WTC11 (cell line): ENCODE results near the gene TMTC1. TPM values are rescaled to one million over a fixed set of nuclear protein-coding genes. Genes with fewer than 3 reads are reported as not detected.

Source experiments
- ATAC-seq: fragments of 200-7000 bp; cut with Tn5 transposase; 2 replicates; pipeline ENCODE4 v1.10.0; 2021; ENCODE audit warnings: mild to moderate bottlenecking, moderate library complexity
- CTCF ChIA-PET: fragments of 300-600 bp; sonication (Branson Sonifier 250); formaldehyde crosslinking; loops from one replicate; lab custom pipeline; 2021; ENCODE audit warnings: antibody characterized with exemption; lab: Charles Lee
- POLR2A ChIA-PET: fragments of 350-600 bp; sonication (Branson Sonifier 250); formaldehyde crosslinking; loops from one replicate; lab custom pipeline; 2021; ENCODE audit warnings: antibody characterized with exemption; lab: Charles Lee
- DNase-seq: peaks from one replicate; pipeline ENCODE4 v3.0.0; 2021; ENCODE audit warnings: low spot score
- H3K27ac Mint-ChIP-seq: 2 replicates; pipeline ENCODE4 v1.8.0; 2021; ENCODE audit warnings: mixed read lengths
- H3K27me3 Mint-ChIP-seq: 2 replicates; pipeline ENCODE4 v1.8.0; 2021; ENCODE audit warnings: low read depth, mild to moderate bottlenecking, moderate library complexity, mixed read lengths
- H3K36me3 Mint-ChIP-seq: 2 replicates; pipeline ENCODE4 v1.8.0; 2021; ENCODE audit warnings: mixed read lengths
- H3K4me1 Mint-ChIP-seq: 2 replicates; pipeline ENCODE4 v1.8.0; 2022; ENCODE audit warnings: mixed read lengths
- H3K4me3 Mint-ChIP-seq: 2 replicates; pipeline ENCODE4 v1.8.0; 2021; ENCODE audit warnings: mild to moderate bottlenecking, moderate library complexity, mixed read lengths
- H3K9me3 Mint-ChIP-seq: 2 replicates; pipeline ENCODE4 v1.8.0; 2021; ENCODE audit warnings: mixed read lengths
- CBFB ChIP-seq: sonication (generic); formaldehyde crosslinking; IDR thresholded peaks from 2 replicates; pipeline ENCODE4 v1.8.1; 2022; ENCODE audit warnings: mild to moderate bottlenecking, low read depth, missing genetic modification reagents
- ELF4 ChIP-seq: sonication (generic); formaldehyde crosslinking; IDR thresholded peaks from 2 replicates; pipeline ENCODE4 v1.8.1; 2022; ENCODE audit warnings: low read depth, mild to moderate bottlenecking, moderate library complexity, missing genetic modification reagents
- ESRRA ChIP-seq: sonication (generic); formaldehyde crosslinking; IDR thresholded peaks from 2 replicates; pipeline ENCODE4 v1.8.1; 2022; ENCODE audit warnings: mild to moderate bottlenecking, missing genetic modification reagents, borderline replicate concordance
- GRHL2 ChIP-seq: fragments of 250-450 bp; sonication (Bioruptor Pico); IDR thresholded peaks from 2 replicates; pipeline ENCODE4 v1.8.0; 2022; ENCODE audit warnings: mild to moderate bottlenecking, moderate library complexity; ENCODE audit not compliant: insufficient replicate concordance, severe bottlenecking
- HMGA2 ChIP-seq: fragments of 250-450 bp; sonication (Bioruptor Pico); IDR thresholded peaks from 2 replicates; pipeline ENCODE4 v1.4.0; 2021; ENCODE audit warnings: mild to moderate bottlenecking, moderate library complexity
- JUN ChIP-seq: sonication (generic); formaldehyde crosslinking; IDR thresholded peaks from 2 replicates; pipeline ENCODE4 v1.8.0; 2023; ENCODE audit warnings: mild to moderate bottlenecking, missing genetic modification reagents
- NR2C2 ChIP-seq: sonication (generic); formaldehyde crosslinking; IDR thresholded peaks from 2 replicates; pipeline ENCODE4 v1.8.0; 2022; ENCODE audit warnings: mild to moderate bottlenecking, missing genetic modification reagents
- RELA ChIP-seq: sonication (generic); formaldehyde crosslinking; IDR thresholded peaks from 2 replicates; pipeline ENCODE4 v1.8.1; 2022; ENCODE audit warnings: missing genetic modification reagents, mild to moderate bottlenecking, borderline replicate concordance
- RORB ChIP-seq: fragments of 250-450 bp; sonication (Bioruptor Pico); IDR thresholded peaks from 2 replicates; pipeline ENCODE4 v1.9.0; 2021; ENCODE audit warnings: mild to moderate bottlenecking
- SMAD3 ChIP-seq: sonication (generic); formaldehyde crosslinking; IDR thresholded peaks from 2 replicates; pipeline ENCODE4 v1.8.0; 2022; ENCODE audit warnings: missing genetic modification reagents, mild to moderate bottlenecking, borderline replicate concordance
- TEAD1 ChIP-seq: sonication (generic); formaldehyde crosslinking; IDR thresholded peaks from 2 replicates; pipeline ENCODE4 v1.8.0; 2022; ENCODE audit warnings: mild to moderate bottlenecking, missing genetic modification reagents
- TP53 ChIP-seq: sonication (generic); formaldehyde crosslinking; IDR thresholded peaks from 2 replicates; pipeline ENCODE4 v1.8.1; 2023; ENCODE audit warnings: mild to moderate bottlenecking, missing genetic modification reagents
- ZNF219 ChIP-seq: sonication (generic); formaldehyde crosslinking; IDR thresholded peaks from 2 replicates; pipeline ENCODE4 v1.8.0; 2023; ENCODE audit warnings: missing genetic modification reagents, mild to moderate bottlenecking, borderline replicate concordance
- ZNF263 ChIP-seq: sonication (generic); formaldehyde crosslinking; IDR thresholded peaks from 2 replicates; pipeline ENCODE4 v1.8.1; 2022; ENCODE audit warnings: low read depth, mild to moderate bottlenecking, moderate library complexity, missing genetic modification reagents
- ZNF532 ChIP-seq: fragments of 250-450 bp; sonication (Bioruptor Pico); IDR thresholded peaks from 2 replicates; pipeline ENCODE4 v1.9.0; 2021; ENCODE audit warnings: mild to moderate bottlenecking, borderline replicate concordance
- ZNF671 ChIP-seq: fragments of 250-450 bp; sonication (Bioruptor Pico); IDR thresholded peaks from 2 replicates; pipeline ENCODE4 v1.8.0; 2021; ENCODE audit warnings: mild to moderate bottlenecking
- total RNA-seq: library from RNA; stranded (reverse); gene quantifications from 3 replicates; pipeline ENCODE4 v1.2.3, GENCODE V29; 2021
- TF ChIP-seq, protein P1 (sequence below): fragments of 200-600 bp; IDR thresholded peaks from 2 replicates; pipeline ENCODE4 v1.8.0; 2022; ENCODE audit warnings: antibody characterized with exemption
- TF ChIP-seq, protein P2 (sequence below): sonication (generic); formaldehyde crosslinking; IDR thresholded peaks from 2 replicates; pipeline ENCODE4 v1.8.0; 2023; ENCODE audit warnings: missing genetic modification reagents
- TF ChIP-seq, protein P3 (sequence below): sonication (generic); formaldehyde crosslinking; IDR thresholded peaks from 2 replicates; pipeline ENCODE4 v1.8.0; 2023; ENCODE audit warnings: missing genetic modification reagents, mild to moderate bottlenecking, borderline replicate concordance
- TF ChIP-seq, protein P4 (sequence below): fragments of 250-450 bp; sonication (Bioruptor Pico); conservative IDR thresholded peaks from 2 replicates; pipeline ENCODE4 v1.9.0; 2021; ENCODE audit warnings: mild to moderate bottlenecking
- TF ChIP-seq, protein P5 (sequence below): sonication (generic); formaldehyde crosslinking; IDR thresholded peaks from 2 replicates; pipeline ENCODE4 v1.8.1; 2022; ENCODE audit warnings: mild to moderate bottlenecking, moderate library complexity, missing genetic modification reagents

The TMTC1 gene
- total RNA-seq, 1 experiment from 2014 or later, result 17.3 TPM

GRCh38 chr12:29653286-29653685, 130.5 kb downstream of the TMTC1 start (continued):
- TF ChIP-seq ELF4 (CRISPR knock-in tag) (no peak), ZNF532 (CRISPR knock-in tag) (no peak), TP53 (CRISPR knock-in tag) (no peak)
- TF ChIP-seq, all 79 proteins: peak for 0

DNA sequence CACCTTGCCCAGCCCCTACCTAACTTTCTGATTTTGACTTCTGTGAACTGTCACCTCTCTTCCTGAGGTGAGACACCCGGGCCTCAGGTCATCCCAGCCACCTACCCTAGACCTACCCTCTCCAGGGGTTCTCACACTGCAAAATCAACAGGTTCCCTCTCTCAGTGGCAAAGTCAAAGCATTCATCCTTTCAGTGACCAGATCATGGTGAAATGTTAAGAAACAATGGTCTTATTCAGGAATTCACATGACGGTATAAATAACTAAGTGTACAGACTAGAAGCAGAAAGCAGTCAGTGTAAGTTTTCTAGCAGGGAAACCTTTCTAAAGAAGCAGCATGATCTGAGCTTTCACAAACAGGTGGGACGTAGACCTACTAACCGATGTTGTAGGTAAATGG, 133.4 kb downstream of the TMTC1 start:
- Mint-ChIP-seq H3K27ac (no peak overlapping the region), H3K4me3 (no peak overlapping the region), H3K36me3 (peaks cover 5% of the 10 kb centered on the region; the same call in 1 of the 2 replicates), H3K27me3 (no peaks in the 10 kb centered on the region), H3K9me3 (no peaks in the 10 kb centered on the region), H3K4me1 (no peaks in the 10 kb centered on the region)
- CTCF ChIA-PET, result no interaction called here
- ATAC-seq, result no peak
- TF ChIP-seq ZNF219, result no peak
- TF ChIP-seq ZNF671 (CRISPR knock-in tag), result no peak
- TF ChIP-seq RELA (CRISPR knock-in tag), result no peak
- no peak for TF ChIP-seq GRHL2 (CRISPR knock-in tag)
- TF ChIP-seq CBFB (CRISPR knock-in tag), result no peak
- TF ChIP-seq, protein P1, sequence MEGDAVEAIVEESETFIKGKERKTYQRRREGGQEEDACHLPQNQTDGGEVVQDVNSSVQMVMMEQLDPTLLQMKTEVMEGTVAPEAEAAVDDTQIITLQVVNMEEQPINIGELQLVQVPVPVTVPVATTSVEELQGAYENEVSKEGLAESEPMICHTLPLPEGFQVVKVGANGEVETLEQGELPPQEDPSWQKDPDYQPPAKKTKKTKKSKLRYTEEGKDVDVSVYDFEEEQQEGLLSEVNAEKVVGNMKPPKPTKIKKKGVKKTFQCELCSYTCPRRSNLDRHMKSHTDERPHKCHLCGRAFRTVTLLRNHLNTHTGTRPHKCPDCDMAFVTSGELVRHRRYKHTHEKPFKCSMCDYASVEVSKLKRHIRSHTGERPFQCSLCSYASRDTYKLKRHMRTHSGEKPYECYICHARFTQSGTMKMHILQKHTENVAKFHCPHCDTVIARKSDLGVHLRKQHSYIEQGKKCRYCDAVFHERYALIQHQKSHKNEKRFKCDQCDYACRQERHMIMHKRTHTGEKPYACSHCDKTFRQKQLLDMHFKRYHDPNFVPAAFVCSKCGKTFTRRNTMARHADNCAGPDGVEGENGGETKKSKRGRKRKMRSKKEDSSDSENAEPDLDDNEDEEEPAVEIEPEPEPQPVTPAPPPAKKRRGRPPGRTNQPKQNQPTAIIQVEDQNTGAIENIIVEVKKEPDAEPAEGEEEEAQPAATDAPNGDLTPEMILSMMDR, result no peak
- no peak for TF ChIP-seq ESRRA (CRISPR knock-in tag)
- TF ChIP-seq, protein P2, sequence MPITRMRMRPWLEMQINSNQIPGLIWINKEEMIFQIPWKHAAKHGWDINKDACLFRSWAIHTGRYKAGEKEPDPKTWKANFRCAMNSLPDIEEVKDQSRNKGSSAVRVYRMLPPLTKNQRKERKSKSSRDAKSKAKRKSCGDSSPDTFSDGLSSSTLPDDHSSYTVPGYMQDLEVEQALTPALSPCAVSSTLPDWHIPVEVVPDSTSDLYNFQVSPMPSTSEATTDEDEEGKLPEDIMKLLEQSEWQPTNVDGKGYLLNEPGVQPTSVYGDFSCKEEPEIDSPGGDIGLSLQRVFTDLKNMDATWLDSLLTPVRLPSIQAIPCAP (CRISPR knock-in tag), result no peak
- TF ChIP-seq, protein P3, sequence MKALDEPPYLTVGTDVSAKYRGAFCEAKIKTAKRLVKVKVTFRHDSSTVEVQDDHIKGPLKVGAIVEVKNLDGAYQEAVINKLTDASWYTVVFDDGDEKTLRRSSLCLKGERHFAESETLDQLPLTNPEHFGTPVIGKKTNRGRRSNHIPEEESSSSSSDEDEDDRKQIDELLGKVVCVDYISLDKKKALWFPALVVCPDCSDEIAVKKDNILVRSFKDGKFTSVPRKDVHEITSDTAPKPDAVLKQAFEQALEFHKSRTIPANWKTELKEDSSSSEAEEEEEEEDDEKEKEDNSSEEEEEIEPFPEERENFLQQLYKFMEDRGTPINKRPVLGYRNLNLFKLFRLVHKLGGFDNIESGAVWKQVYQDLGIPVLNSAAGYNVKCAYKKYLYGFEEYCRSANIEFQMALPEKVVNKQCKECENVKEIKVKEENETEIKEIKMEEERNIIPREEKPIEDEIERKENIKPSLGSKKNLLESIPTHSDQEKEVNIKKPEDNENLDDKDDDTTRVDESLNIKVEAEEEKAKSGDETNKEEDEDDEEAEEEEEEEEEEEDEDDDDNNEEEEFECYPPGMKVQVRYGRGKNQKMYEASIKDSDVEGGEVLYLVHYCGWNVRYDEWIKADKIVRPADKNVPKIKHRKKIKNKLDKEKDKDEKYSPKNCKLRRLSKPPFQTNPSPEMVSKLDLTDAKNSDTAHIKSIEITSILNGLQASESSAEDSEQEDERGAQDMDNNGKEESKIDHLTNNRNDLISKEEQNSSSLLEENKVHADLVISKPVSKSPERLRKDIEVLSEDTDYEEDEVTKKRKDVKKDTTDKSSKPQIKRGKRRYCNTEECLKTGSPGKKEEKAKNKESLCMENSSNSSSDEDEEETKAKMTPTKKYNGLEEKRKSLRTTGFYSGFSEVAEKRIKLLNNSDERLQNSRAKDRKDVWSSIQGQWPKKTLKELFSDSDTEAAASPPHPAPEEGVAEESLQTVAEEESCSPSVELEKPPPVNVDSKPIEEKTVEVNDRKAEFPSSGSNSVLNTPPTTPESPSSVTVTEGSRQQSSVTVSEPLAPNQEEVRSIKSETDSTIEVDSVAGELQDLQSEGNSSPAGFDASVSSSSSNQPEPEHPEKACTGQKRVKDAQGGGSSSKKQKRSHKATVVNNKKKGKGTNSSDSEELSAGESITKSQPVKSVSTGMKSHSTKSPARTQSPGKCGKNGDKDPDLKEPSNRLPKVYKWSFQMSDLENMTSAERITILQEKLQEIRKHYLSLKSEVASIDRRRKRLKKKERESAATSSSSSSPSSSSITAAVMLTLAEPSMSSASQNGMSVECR, result no peak
- TF ChIP-seq JUN (CRISPR knock-in tag), result no peak
- TF ChIP-seq TEAD1, result no peak
- TF ChIP-seq, protein P4, sequence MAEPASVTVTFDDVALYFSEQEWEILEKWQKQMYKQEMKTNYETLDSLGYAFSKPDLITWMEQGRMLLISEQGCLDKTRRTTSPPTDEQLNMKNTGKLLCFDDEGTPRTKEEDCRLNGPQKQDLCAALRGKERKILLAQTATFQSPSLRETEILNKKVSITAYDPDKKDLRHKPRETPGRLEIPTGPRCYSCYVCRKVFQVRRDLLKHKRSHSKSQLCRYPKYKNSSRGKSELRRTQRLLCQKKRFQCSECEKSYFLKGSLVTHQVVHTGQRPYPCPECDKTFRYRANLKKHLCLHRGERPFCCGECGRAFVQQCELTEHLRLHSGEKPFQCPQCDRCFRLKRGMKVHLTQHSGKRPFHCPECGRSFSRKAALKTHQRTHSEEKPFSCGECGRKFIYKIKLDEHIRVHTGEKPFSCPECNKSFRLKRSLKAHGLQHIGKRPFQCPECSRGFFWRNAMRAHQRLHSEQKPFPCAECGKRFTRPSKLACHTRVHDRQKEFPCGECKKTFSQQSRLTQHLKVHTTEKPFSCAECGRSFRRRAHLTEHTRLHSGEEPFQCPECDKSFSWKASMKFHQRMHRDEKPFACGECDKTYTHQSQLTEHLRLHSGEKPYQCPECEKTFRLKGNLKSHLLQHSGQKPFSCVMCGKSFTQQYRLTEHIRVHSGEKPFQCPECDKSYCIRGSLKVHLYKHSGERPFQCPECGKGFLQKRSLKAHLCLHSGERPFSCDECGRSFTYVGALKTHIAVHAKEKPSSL (CRISPR knock-in tag), result no peak
- no peak for TF ChIP-seq HMGA2 (CRISPR knock-in tag)
- TF ChIP-seq RORB (CRISPR knock-in tag), result no peak
- TF ChIP-seq, protein P5, sequence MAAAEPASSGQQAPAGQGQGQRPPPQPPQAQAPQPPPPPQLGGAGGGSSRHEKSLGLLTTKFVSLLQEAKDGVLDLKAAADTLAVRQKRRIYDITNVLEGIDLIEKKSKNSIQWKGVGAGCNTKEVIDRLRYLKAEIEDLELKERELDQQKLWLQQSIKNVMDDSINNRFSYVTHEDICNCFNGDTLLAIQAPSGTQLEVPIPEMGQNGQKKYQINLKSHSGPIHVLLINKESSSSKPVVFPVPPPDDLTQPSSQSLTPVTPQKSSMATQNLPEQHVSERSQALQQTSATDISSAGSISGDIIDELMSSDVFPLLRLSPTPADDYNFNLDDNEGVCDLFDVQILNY, result no peak
- TF ChIP-seq SMAD3 (CRISPR knock-in tag), result no peak
- no peak for TF ChIP-seq ZNF263 (CRISPR knock-in tag)
- TF ChIP-seq NR2C2, result no peak
- DNase-seq, result no peak
- POLR2A ChIA-PET, result no interaction called here
